ENCODE data around the gene HCRT. TPM values are rescaled to one million over a fixed set of nuclear protein-coding genes. Genes with fewer than 3 reads are reported as not detected.

HCRT gene
- total RNA-seq, 1 donor from 2014 or later = not detected

Other genes with a start within 250 kb of the HCRT start
- 25.1 TPM for gene CNP, start 218.7 kb downstream of the HCRT start, total RNA-seq
- 55.3 TPM for gene DNAJC7, start 168.0 kb downstream of the HCRT start, total RNA-seq
- 22.4 TPM for gene NKIRAS2, start 165.4 kb downstream of the HCRT start, total RNA-seq
- gene C17orf113, start 134.9 kb downstream of the HCRT start, total RNA-seq = 1.6 TPM
- gene ZNF385C, start 87.0 kb downstream of the HCRT start, total RNA-seq = 0.52 TPM
- 3.7 TPM for gene DHX58, start 72.7 kb downstream of the HCRT start, total RNA-seq
- gene KAT2A, start 64.1 kb downstream of the HCRT start, total RNA-seq = 8.9 TPM
- not detected for gene HSPB9, start 62.6 kb downstream of the HCRT start, total RNA-seq
- 19.8 TPM for gene RAB5C, start 30.5 kb downstream of the HCRT start, total RNA-seq
- not detected for gene KCNH4, start 4.3 kb downstream of the HCRT start, total RNA-seq
- gene GHDC, start 9.0 kb upstream of the HCRT start, total RNA-seq = 7.3 TPM
- gene STAT5B, start 90.9 kb upstream of the HCRT start, total RNA-seq = 31.3 TPM
- 18.3 TPM for gene STAT5A, start 103.0 kb upstream of the HCRT start, total RNA-seq
- 44.9 TPM for gene STAT3, start 203.0 kb upstream of the HCRT start, total RNA-seq
- 238 TPM for gene CAVIN1, start 237.8 kb upstream of the HCRT start, total RNA-seq